Activated naive CD8-positive, alpha-beta T cell treated with anti-CD3 and anti-CD28 coated beads for 36 hours (primary cell): ENCODE results near the gene UGT2B10. TPM values are rescaled to one million over a fixed set of nuclear protein-coding genes. Genes with fewer than 3 reads are reported as not detected.

ENCODE experiments used
- DNase-seq: peaks from one replicate; pipeline ENCODE4 v3.0.0; 2021
- H3K27ac Mint-ChIP-seq: one replicate; pipeline ENCODE4 v1.8.0; 2022; ENCODE audit warnings: mild to moderate bottlenecking, moderate library complexity, mixed read lengths
- H3K27me3 Mint-ChIP-seq: one replicate; pipeline ENCODE4 v1.8.0; 2022; ENCODE audit warnings: mild to moderate bottlenecking, mixed read lengths
- H3K36me3 Mint-ChIP-seq: one replicate; pipeline ENCODE4 v1.8.0; 2021; ENCODE audit warnings: mild to moderate bottlenecking, mixed read lengths
- H3K4me1 Mint-ChIP-seq: one replicate; pipeline ENCODE4 v1.8.0; 2021; ENCODE audit warnings: mixed read lengths
- H3K4me3 Mint-ChIP-seq: one replicate; pipeline ENCODE4 v1.8.0; 2022; ENCODE audit warnings: mild to moderate bottlenecking, moderate library complexity, mixed read lengths
- H3K9me3 Mint-ChIP-seq: one replicate; pipeline ENCODE4 v1.8.0; 2022; ENCODE audit warnings: mixed read lengths
- total RNA-seq, 2 experiments: library from RNA; stranded (reverse); gene quantifications; one replicate each; pipeline ENCODE4 v1.2.3, GENCODE V29; 2021

The UGT2B10 gene
- total RNA-seq, 2 experiments from 2014 or later, result not detected

DNA sequence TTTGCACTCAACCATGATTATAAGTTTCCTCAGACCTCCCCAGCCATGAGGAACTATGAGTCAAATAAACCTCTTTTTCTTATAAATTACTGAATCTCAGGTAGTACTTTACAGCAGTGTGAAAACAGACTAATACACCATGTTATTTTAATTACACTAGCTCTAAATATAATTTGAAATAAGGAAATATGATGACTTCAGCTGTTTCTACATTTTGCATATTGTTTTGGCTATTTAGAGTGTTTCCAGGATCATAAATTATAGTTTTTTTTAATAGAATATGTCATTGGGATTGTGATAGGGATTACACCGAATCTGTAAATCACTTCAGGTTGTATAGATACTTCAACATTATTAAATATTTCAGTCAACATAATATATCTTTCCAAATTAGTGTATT, 43.9 kb downstream of the UGT2B10 start:
- no peaks in the 10 kb centered on the region for H3K36me3 Mint-ChIP-seq
- no peak overlapping the region for H3K4me3 Mint-ChIP-seq
- H3K9me3 Mint-ChIP-seq, result no peaks in the 10 kb centered on the region
- no peaks in the 10 kb centered on the region for H3K4me1 Mint-ChIP-seq
- no peaks in the 10 kb centered on the region for H3K27me3 Mint-ChIP-seq
- no peak overlapping the region for H3K27ac Mint-ChIP-seq
- DNase-seq, result no peak

- no peak for DNase-seq
- Mint-ChIP-seq H3K4me3 (no peak overlapping the region), H3K9me3 (no peaks in the 10 kb centered on the region), H3K36me3 (no peaks in the 10 kb centered on the region), H3K4me1 (no peaks in the 10 kb centered on the region), H3K27me3 (no peaks in the 10 kb centered on the region), H3K27ac (no peak overlapping the region)
These were observed 45.3 kb downstream of the UGT2B10 start for GRCh38 chr4:68861057-68861456.

GRCh38 chr4:68864438-68865187, 48.8 kb downstream of the UGT2B10 start:
- Mint-ChIP-seq H3K4me1 (no peaks in the 10 kb centered on the region), H3K27ac (no peak overlapping the region), H3K36me3 (no peaks in the 10 kb centered on the region), H3K4me3 (no peak overlapping the region), H3K27me3 (no peaks in the 10 kb centered on the region), H3K9me3 (no peaks in the 10 kb centered on the region)
- DNase-seq, result no peak

- Mint-ChIP-seq H3K27me3 (no peaks in the 10 kb centered on the region), H3K9me3 (no peaks in the 10 kb centered on the region), H3K36me3 (no peaks in the 10 kb centered on the region), H3K4me1 (no peaks in the 10 kb centered on the region), H3K27ac (no peak overlapping the region), H3K4me3 (no peak overlapping the region)
- DNase-seq, result no peak
These were observed 49.4 kb downstream of the UGT2B10 start for GRCh38 chr4:68865188-68865638.

DNA sequence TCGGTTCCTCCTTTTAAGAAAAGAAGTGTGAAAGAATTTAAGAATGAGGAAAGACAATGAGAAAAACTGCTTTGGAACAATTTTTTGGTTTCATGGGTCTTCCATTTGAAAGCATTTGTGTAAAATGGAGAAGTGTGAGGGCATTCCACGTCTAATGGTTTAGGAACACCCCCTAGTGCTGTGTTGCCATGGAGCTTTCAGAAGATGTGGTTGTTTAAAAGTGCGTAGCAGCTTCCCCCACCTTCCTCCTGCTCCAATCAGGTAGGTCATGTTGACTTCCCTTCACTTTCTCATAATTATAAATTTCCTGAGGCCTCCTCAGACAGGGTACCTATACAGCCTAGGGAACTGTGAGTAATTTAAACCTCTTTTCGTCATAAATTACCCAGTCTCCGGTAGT, 50.0 kb downstream of the UGT2B10 start:
- H3K9me3 Mint-ChIP-seq, result no peaks in the 10 kb centered on the region
- H3K4me3 Mint-ChIP-seq, result no peak overlapping the region
- DNase-seq, result no peak
- H3K27me3 Mint-ChIP-seq, result no peaks in the 10 kb centered on the region
- H3K4me1 Mint-ChIP-seq, result no peaks in the 10 kb centered on the region
- no peaks in the 10 kb centered on the region for H3K36me3 Mint-ChIP-seq
- H3K27ac Mint-ChIP-seq, result no peak overlapping the region

GRCh38 chr4:68869274-68869773, 53.5 kb downstream of the UGT2B10 start:
- H3K36me3 Mint-ChIP-seq, result no peaks in the 10 kb centered on the region
- no peaks in the 10 kb centered on the region for H3K4me1 Mint-ChIP-seq
- H3K4me3 Mint-ChIP-seq, result no peak overlapping the region
- no peak for DNase-seq
- no peaks in the 10 kb centered on the region for H3K9me3 Mint-ChIP-seq
- no peaks in the 10 kb centered on the region for H3K27me3 Mint-ChIP-seq
- H3K27ac Mint-ChIP-seq, result no peak overlapping the region

DNA sequence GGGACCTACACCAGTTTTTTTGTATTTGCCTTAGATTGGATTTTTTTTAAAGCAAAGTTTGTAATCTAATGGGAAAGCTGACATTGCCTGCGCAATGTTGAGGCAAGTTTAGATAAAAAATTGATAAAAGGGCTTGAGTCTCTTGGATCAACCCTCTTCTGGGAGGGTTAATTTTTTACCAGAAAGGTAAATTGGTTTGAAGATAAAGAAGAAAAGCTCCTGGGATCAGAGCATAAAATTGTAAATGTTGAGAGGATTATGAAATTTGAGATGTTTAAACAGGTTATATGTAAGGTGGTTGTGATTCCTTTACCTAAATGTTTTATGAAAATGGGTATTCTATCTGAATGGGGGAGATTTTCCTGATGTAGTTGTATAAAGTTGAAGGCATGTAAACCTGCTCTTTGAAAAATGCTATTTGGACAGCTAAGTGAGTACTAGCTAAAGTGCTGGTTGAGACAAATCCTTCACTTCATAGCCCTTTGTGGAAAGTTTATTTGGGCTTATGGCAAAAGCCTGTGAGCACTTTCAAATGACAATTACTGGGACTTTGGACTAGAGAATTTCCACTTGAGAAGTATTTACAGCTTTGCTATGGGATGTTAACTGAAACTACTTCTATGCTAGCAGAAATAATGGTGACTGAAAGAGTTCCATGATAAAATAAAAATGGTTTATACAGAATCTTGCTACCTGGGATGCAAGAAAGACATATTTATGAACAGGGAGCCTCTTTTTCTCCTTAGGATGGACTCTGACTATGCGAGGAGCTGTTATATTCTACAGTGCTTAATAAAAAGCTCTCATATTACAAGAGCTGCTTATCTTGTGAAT, 56.2 kb downstream of the UGT2B10 start:
- no peak for DNase-seq
- no peak overlapping the region for H3K27ac Mint-ChIP-seq
- H3K27me3 Mint-ChIP-seq, result no peaks in the 10 kb centered on the region
- no peaks in the 10 kb centered on the region for H3K9me3 Mint-ChIP-seq
- no peaks in the 10 kb centered on the region for H3K4me1 Mint-ChIP-seq
- no peak overlapping the region for H3K4me3 Mint-ChIP-seq
- no peaks in the 10 kb centered on the region for H3K36me3 Mint-ChIP-seq

DNA sequence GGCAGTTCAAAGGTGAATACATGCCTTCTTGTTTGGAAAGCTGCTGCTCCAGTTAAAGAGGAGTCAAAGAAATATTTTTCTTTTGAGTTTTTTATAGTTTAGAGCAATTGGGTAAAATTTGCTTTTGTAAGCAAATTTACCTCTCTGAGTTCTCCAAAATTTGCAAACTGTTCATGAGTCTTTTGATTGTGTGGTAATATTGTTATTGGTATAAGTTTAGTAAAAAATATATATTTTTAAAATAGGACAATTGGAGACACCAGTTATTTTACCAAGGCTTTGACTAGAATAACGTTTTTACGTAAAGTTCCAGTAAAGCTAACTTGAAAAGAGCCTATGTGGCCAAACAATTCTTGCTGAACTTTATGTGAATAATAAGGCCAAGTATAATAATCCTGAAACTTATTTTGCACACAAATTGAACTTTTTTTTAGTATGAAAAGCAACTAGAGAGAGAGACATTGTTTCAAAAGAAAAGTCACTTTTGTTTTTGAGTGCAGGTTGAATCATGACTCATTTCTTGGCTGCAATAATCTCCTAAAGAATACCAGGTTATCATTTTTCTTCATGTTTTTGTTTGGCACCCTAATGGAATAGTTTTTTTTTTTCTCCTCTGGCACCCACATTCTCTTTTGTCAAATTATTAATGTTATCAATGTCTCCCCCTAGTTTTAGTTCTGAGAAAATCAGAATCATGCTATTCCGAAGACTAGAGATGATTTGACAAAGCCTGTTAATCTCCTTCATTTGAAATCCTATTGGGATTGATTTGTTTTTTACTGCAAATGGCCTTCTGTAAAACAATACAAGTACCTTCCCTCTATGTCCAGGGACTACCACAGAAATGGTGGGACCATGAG, 57.1 kb downstream of the UGT2B10 start:
- Mint-ChIP-seq H3K4me1 (no peaks in the 10 kb centered on the region), H3K4me3 (no peak overlapping the region), H3K9me3 (no peaks in the 10 kb centered on the region), H3K27ac (no peak overlapping the region), H3K36me3 (no peaks in the 10 kb centered on the region), H3K27me3 (no peaks in the 10 kb centered on the region)
- no peak for DNase-seq

- no peaks in the 10 kb centered on the region for H3K4me1 Mint-ChIP-seq
- DNase-seq, result no peak
- H3K27ac Mint-ChIP-seq, result no peak overlapping the region
- H3K4me3 Mint-ChIP-seq, result no peak overlapping the region
- no peaks in the 10 kb centered on the region for H3K9me3 Mint-ChIP-seq
- H3K36me3 Mint-ChIP-seq, result no peaks in the 10 kb centered on the region
- H3K27me3 Mint-ChIP-seq, result no peaks in the 10 kb centered on the region
These were observed 58.7 kb downstream of the UGT2B10 start for GRCh38 chr4:68874507-68874906.

DNA sequence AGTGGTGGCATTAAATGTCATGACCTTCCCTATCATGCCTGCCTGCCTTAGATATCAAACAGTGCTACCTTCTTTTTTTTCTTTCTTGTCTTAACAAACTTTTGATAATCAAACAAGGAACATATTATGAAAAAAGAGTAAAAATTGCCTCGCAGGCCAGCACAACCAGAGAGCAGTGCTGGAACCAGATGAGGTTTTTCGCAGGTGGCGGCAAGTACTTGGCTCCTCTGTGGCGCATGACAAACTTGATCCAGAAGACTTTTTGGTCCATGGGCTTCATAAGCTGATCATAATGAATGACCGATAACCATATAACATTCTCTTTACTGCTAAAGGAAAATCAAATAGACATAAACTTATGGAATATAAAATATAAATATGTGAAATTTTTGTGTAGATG, 61.8 kb downstream of the UGT2B10 start:
- H3K4me3 Mint-ChIP-seq, result no peak overlapping the region
- H3K27me3 Mint-ChIP-seq, result no peaks in the 10 kb centered on the region
- H3K36me3 Mint-ChIP-seq, result no peaks in the 10 kb centered on the region
- no peaks in the 10 kb centered on the region for H3K4me1 Mint-ChIP-seq
- no peaks in the 10 kb centered on the region for H3K9me3 Mint-ChIP-seq
- DNase-seq, result no peak
- H3K27ac Mint-ChIP-seq, result no peak overlapping the region

GRCh38 chr4:68878048-68878447, 62.3 kb downstream of the UGT2B10 start:
- no peaks in the 10 kb centered on the region for H3K9me3 Mint-ChIP-seq
- no peak for DNase-seq
- no peaks in the 10 kb centered on the region for H3K27me3 Mint-ChIP-seq
- no peak overlapping the region for H3K4me3 Mint-ChIP-seq
- no peaks in the 10 kb centered on the region for H3K36me3 Mint-ChIP-seq
- H3K4me1 Mint-ChIP-seq, result no peaks in the 10 kb centered on the region
- H3K27ac Mint-ChIP-seq, result no peak overlapping the region

Other genes with a start within 250 kb of the UGT2B10 start
- gene UGT2B17, start 239.7 kb upstream of the UGT2B10 start, total RNA-seq, result not detected
- gene UGT2B15, start 145.3 kb upstream of the UGT2B10 start, total RNA-seq, result not detected
- gene UGT2A3, start 135.8 kb downstream of the UGT2B10 start, total RNA-seq, result not detected